B cell (primary cell): ENCODE results near the gene SMC3. TPM values are rescaled to one million over a fixed set of nuclear protein-coding genes. Genes with fewer than 3 reads are reported as not detected.

Experiments
- ATAC-seq: fragments of 200-7000 bp; cut with Tn5 transposase; one replicate; pipeline ENCODE4 v1.10.0; 2021; ENCODE audit warnings: low read depth, mild to moderate bottlenecking, moderate number of reproducible peaks, moderate library complexity
- CTCF ChIA-PET: fragments of 350-600 bp; sonication (Branson Sonifier 250); formaldehyde crosslinking; loops from one replicate; lab custom pipeline; 2021; ENCODE audit warnings: antibody characterized with exemption, inconsistent platforms; lab: Charles Lee
- POLR2A ChIA-PET: fragments of 350-600 bp; sonication (Branson Sonifier 250); formaldehyde crosslinking; loops from one replicate; lab custom pipeline; 2021; ENCODE audit warnings: antibody characterized with exemption; lab: Charles Lee
- DNase-seq: peaks from one replicate; pipeline ENCODE4 v3.0.0; 2013
- H2AFZ ChIP-seq: 2 replicates; pipeline ENCODE4 v1.6.1; 2012; ENCODE audit warnings: mild to moderate bottlenecking, low read depth, low read length; ENCODE audit not compliant: insufficient read depth, poor library complexity, severe bottlenecking
- H3K27ac ChIP-seq, 2 donors: 1 replicate in 1 of 2; 2 replicates in 1 of 2; pipeline ENCODE4 v1.5.1; 2012 to 2013; ENCODE audit warnings: low read length in 2 of 2, mild to moderate bottlenecking in 2 of 2, moderate library complexity in 1 of 2
- H3K27me3 ChIP-seq, 4 experiments: fragments of 200-600 bp in 1 of 4; sonication (generic) in 1 of 4; replicated peaks in 1 of 4; 1 replicate in 2 of 4; 2 replicates in 2 of 4; pipeline versions ENCODE4 v1.6.1 to v1.7.0; 2013 to 2016; ENCODE audit warnings: low read length in 3 of 4, mild to moderate bottlenecking in 2 of 4, mixed read lengths in 1 of 4, moderate library complexity in 1 of 4; ENCODE audit not compliant: insufficient read depth in 4 of 4, control insufficient read depth in 3 of 4; ENCODE audit errors: control extremely low read depth in 1 of 4
- H3K36me3 ChIP-seq, 2 experiments: replicated peaks in 1 of 2; 1 replicate in 1 of 2; 2 replicates in 1 of 2; pipeline versions ENCODE4 v1.6.1 to v1.7.1; 2013; ENCODE audit warnings: low read length in 1 of 2; ENCODE audit not compliant: insufficient read depth in 2 of 2, control insufficient read depth in 1 of 2; ENCODE audit errors: control extremely low read depth in 1 of 2, extremely low read depth in 1 of 2
- H3K4me1 ChIP-seq, 2 donors: fragments of 200-600 bp in 1 of 2; sonication (generic) in 1 of 2; 1 replicate in 1 of 2; 2 replicates in 1 of 2; pipeline versions ENCODE4 v1.5.1 to v1.6.1; 2013 to 2017; ENCODE audit warnings: low read length in 2 of 2; ENCODE audit not compliant: control insufficient read depth in 2 of 2, insufficient read depth in 2 of 2
- H3K4me2 ChIP-seq: replicated peaks from 2 replicates; pipeline ENCODE3; 2012; ENCODE audit warnings: mild to moderate bottlenecking, low read depth, low read length; ENCODE audit not compliant: poor library complexity, severe bottlenecking
- H3K4me3 ChIP-seq, 5 experiments: fragments of 200-600 bp in 1 of 5; sonication (generic) in 1 of 5; 1 replicate in 3 of 5; 2 replicates in 2 of 5; pipeline versions ENCODE4 v1.5.1 to v1.7.0; 2011 to 2016; ENCODE audit warnings: low read length in 4 of 5, mild to moderate bottlenecking in 4 of 5, low read depth in 2 of 5, control low read depth in 1 of 5, moderate library complexity in 1 of 5; ENCODE audit not compliant: insufficient read depth in 1 of 5; ENCODE audit errors: control extremely low read depth in 1 of 5, extremely low read depth in 1 of 5
- H3K79me2 ChIP-seq: fragments of 200-600 bp; sonication (generic); one replicate; pipeline ENCODE4 v1.6.0; 2016; ENCODE audit warnings: low read length; ENCODE audit not compliant: control insufficient read depth, insufficient read depth
- H3K9ac ChIP-seq: fragments of 200-600 bp; sonication (generic); 2 replicates; pipeline ENCODE4 v1.6.1; 2017; ENCODE audit warnings: mild to moderate bottlenecking, low read length, moderate library complexity
- H3K9me3 ChIP-seq, 3 donors: one replicate each; pipeline versions ENCODE4 v1.6.1 to v1.7.1; 2013; ENCODE audit warnings: low read length in 2 of 3; ENCODE audit not compliant: control insufficient read depth in 2 of 3, insufficient read depth in 1 of 3; ENCODE audit errors: control extremely low read depth in 1 of 3
- H4K20me1 ChIP-seq: 2 replicates; pipeline ENCODE4 v1.6.0; 2012; ENCODE audit warnings: mild to moderate bottlenecking, low read length; ENCODE audit not compliant: insufficient read depth, control insufficient read depth, poor library complexity, severe bottlenecking
- H3K27ac Mint-ChIP-seq: one replicate; pipeline ENCODE4 v1.8.0; 2021; ENCODE audit warnings: mixed read lengths
- H3K27me3 Mint-ChIP-seq: one replicate; pipeline ENCODE4 v1.8.0; 2021; ENCODE audit warnings: mixed read lengths
- H3K4me1 Mint-ChIP-seq: one replicate; pipeline ENCODE4 v1.8.0; 2021; ENCODE audit warnings: mixed read lengths
- H3K4me3 Mint-ChIP-seq: one replicate; pipeline ENCODE4 v1.8.0; 2021; ENCODE audit warnings: mixed read lengths
- H3K9me3 Mint-ChIP-seq: one replicate; pipeline ENCODE4 v1.8.0; 2022; ENCODE audit warnings: mixed read lengths; ENCODE audit not compliant: insufficient read depth
- EZH2 ChIP-seq: IDR thresholded peaks from 2 replicates; pipeline ENCODE4 v1.6.1; 2012; ENCODE audit warnings: borderline replicate concordance, low read depth, mild to moderate bottlenecking, moderate library complexity, low read length; ENCODE audit not compliant: insufficient read depth, poor library complexity, severe bottlenecking
- WGBS: methylation state at CpG from one replicate; pipeline ENCODE4 v1.1.5; 2013; ENCODE audit warnings: missing lambda C conversion rate; ENCODE audit not compliant: insufficient coverage; 5-methylcytosine and 5-hydroxymethylcytosine counted together
- intact Hi-C: fragments of 100-400 bp; cut with micrococcal nuclease; formaldehyde crosslinking; loops from one replicate; pipeline ENCODE4 v1.10.0; 2022
- polyA plus RNA-seq: library from polyadenylated mRNA; depleted of rRNA; stranded (reverse); fragments of >200 nt; gene quantifications from 2 replicates; pipeline ENCODE4 v1.2.3, GENCODE V29; 2012
- total RNA-seq, 2 donors: library from RNA; stranded (reverse); fragments of 120-200 nt in 1 of 2; gene quantifications; 1 replicate in 1 of 2; 2 replicates in 1 of 2; pipeline versions ENCODE4 v1.2.3 to v1.2.4, GENCODE V29; 2013 to 2022
- TF ChIP-seq, protein P1 (sequence below): fragments of 200-600 bp; IDR thresholded peaks from one replicate; pipeline ENCODE4 v1.8.0; 2022; ENCODE audit warnings: antibody characterized with exemption, mild to moderate bottlenecking

Gene SMC3
- total and polyA plus RNA-seq, 2 donors (not counting 1 experiment from before 2014, with no cell fraction given), result 6.1 to 45.8 TPM

- no peak overlapping the region for H2AFZ ChIP-seq
- no peak overlapping the region for H3K4me3 Mint-ChIP-seq
- H3K27me3 ChIP-seq, result no peaks in the 10 kb centered on the region
- ChIA-PET POLR2A (interaction anchor here (0.6 kb wide), 1 partner anchor 160 kb away, joined by 3 read pairs; no protein-coding TSS in a partner anchor), CTCF (no interaction called here)
- no peak for ATAC-seq
- H3K36me3 ChIP-seq, result no peaks in the 10 kb centered on the region
- H3K9me3 Mint-ChIP-seq, result no peaks in the 10 kb centered on the region
- WGBS, result 90% methylated on average over 3 of the region's 4 CpGs
- no peaks in the 10 kb centered on the region for H3K9me3 ChIP-seq
- H3K4me2 ChIP-seq, result no peak overlapping the region
- TF ChIP-seq, protein P1, sequence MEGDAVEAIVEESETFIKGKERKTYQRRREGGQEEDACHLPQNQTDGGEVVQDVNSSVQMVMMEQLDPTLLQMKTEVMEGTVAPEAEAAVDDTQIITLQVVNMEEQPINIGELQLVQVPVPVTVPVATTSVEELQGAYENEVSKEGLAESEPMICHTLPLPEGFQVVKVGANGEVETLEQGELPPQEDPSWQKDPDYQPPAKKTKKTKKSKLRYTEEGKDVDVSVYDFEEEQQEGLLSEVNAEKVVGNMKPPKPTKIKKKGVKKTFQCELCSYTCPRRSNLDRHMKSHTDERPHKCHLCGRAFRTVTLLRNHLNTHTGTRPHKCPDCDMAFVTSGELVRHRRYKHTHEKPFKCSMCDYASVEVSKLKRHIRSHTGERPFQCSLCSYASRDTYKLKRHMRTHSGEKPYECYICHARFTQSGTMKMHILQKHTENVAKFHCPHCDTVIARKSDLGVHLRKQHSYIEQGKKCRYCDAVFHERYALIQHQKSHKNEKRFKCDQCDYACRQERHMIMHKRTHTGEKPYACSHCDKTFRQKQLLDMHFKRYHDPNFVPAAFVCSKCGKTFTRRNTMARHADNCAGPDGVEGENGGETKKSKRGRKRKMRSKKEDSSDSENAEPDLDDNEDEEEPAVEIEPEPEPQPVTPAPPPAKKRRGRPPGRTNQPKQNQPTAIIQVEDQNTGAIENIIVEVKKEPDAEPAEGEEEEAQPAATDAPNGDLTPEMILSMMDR, result no peak
- TF ChIP-seq EZH2, result no peak
- no peak overlapping the region for H3K27ac ChIP-seq
- no peak overlapping the region for H3K27ac Mint-ChIP-seq
- H3K4me1 Mint-ChIP-seq, result no peaks in the 10 kb centered on the region
- H3K4me3 ChIP-seq, result no peak overlapping the region
- no peak overlapping the region for H3K9ac ChIP-seq
- no peaks in the 10 kb centered on the region for H3K4me1 ChIP-seq
- intact Hi-C loops, result no loop called here
- H3K79me2 ChIP-seq, result no peaks in the 10 kb centered on the region
- no peaks in the 10 kb centered on the region for H3K27me3 Mint-ChIP-seq
- no peak for DNase-seq
- no peaks in the 10 kb centered on the region for H4K20me1 ChIP-seq
These were observed 45.0 kb upstream of the SMC3 start for GRCh38 chr10:110522365-110522988.

GRCh38 chr10:110523736-110524135, 43.8 kb upstream of the SMC3 start:
- intact Hi-C loops, result no loop called here
- CTCF ChIA-PET, result no interaction called here
- H3K79me2 ChIP-seq, result no peaks in the 10 kb centered on the region
- peaks cover 8% of the 10 kb centered on the region for H3K4me1 Mint-ChIP-seq
- TF ChIP-seq EZH2, result no peak
- TF ChIP-seq, protein P1, result no peak
- H3K27me3 ChIP-seq, result no peaks in the 10 kb centered on the region
- DNase-seq (no peak), ATAC-seq (no peak)
- no peak overlapping the region for H3K4me2 ChIP-seq
- H3K9ac ChIP-seq, result no peak overlapping the region
- no peak overlapping the region for H3K27ac Mint-ChIP-seq
- no peaks in the 10 kb centered on the region for H4K20me1 ChIP-seq
- H3K9me3 ChIP-seq, result no peaks in the 10 kb centered on the region
- no peak overlapping the region for H3K4me3 ChIP-seq
- H3K27me3 Mint-ChIP-seq, result no peaks in the 10 kb centered on the region
- no peak overlapping the region for H3K27ac ChIP-seq
- H3K4me3 Mint-ChIP-seq, result no peak overlapping the region
- H2AFZ ChIP-seq, result no peak overlapping the region
- peaks cover 5% of the 10 kb centered on the region in 2 donors for H3K4me1 ChIP-seq
- no peaks in the 10 kb centered on the region for H3K9me3 Mint-ChIP-seq
- POLR2A ChIA-PET, result interaction anchor here (0.6 kb wide), 1 partner anchor 21 kb away, joined by 5 read pairs; no protein-coding TSS in a partner anchor
- no peaks in the 10 kb centered on the region for H3K36me3 ChIP-seq
- WGBS, result 96% methylated on average over 3 of the region's 3 CpGs
